Parathyroid adenoma (tissue), 2 donors: ENCODE measurements around the gene STRA6.

Source experiments
- H2AFZ ChIP-seq: fragments of 300-600 bp; sonication (generic); one replicate; pipeline ENCODE4 v1.7.0; 2017; ENCODE audit warnings: antibody characterized with exemption, mild to moderate bottlenecking
- H3K27ac ChIP-seq: fragments of 300-600 bp; sonication (generic); one replicate; pipeline ENCODE4 v1.7.0; 2017
- H3K27me3 ChIP-seq: fragments of 300-600 bp; sonication (generic); one replicate; pipeline ENCODE4 v1.7.0; 2017; ENCODE audit warnings: low read length; ENCODE audit not compliant: control insufficient read depth, insufficient read depth
- H3K36me3 ChIP-seq: fragments of 300-600 bp; sonication (generic); one replicate; pipeline ENCODE4 v1.7.0; 2017; ENCODE audit warnings: low read length; ENCODE audit not compliant: control insufficient read depth, insufficient read depth
- H3K4me1 ChIP-seq: fragments of 300-600 bp; sonication (generic); one replicate; pipeline ENCODE4 v1.7.0; 2017; ENCODE audit warnings: control low read depth
- H3K4me2 ChIP-seq: fragments of 300-600 bp; sonication (generic); one replicate; pipeline ENCODE4 v1.7.0; 2017; ENCODE audit warnings: low read length
- H3K4me3 ChIP-seq: fragments of 300-600 bp; sonication (generic); one replicate; pipeline ENCODE4 v1.7.0; 2017; ENCODE audit warnings: low read depth, low read length
- H3K79me2 ChIP-seq: fragments of 300-600 bp; sonication (generic); one replicate; pipeline ENCODE4 v1.7.0; 2017; ENCODE audit warnings: control low read depth
- H3K9ac ChIP-seq: fragments of 300-600 bp; sonication (generic); one replicate; pipeline ENCODE4 v1.7.0; 2017; ENCODE audit warnings: mild to moderate bottlenecking
- H3K9me3 ChIP-seq: fragments of 300-600 bp; sonication (generic); one replicate; pipeline ENCODE4 v1.7.0; 2017; ENCODE audit warnings: low read length; ENCODE audit not compliant: control insufficient read depth
- CTCF ChIP-seq: fragments of 300-600 bp; sonication (generic); IDR thresholded peaks from one replicate; pipeline ENCODE4 v1.7.0; 2017; ENCODE audit warnings: antibody characterized with exemption, mild to moderate bottlenecking
- donor health status: primary hyperparathyroidism.

STRA6 gene

GRCh38 chr15:74205582-74205947 lies 3.0 kb upstream of the STRA6 start:
- H2AFZ ChIP-seq = no peak overlapping the region
- no peak overlapping the region for H3K9ac ChIP-seq
- no peak overlapping the region for H3K4me2 ChIP-seq
- H3K9me3 ChIP-seq = no peaks in the 10 kb centered on the region
- no peaks in the 10 kb centered on the region for H3K36me3 ChIP-seq
- no peaks in the 10 kb centered on the region for H3K27me3 ChIP-seq
- no peak for TF ChIP-seq CTCF
- H3K4me3 ChIP-seq = no peak overlapping the region
- peaks cover 7% of the 10 kb centered on the region for H3K4me1 ChIP-seq
- no peaks in the 10 kb centered on the region for H3K79me2 ChIP-seq
- H3K27ac ChIP-seq = no peak overlapping the region

DNA sequence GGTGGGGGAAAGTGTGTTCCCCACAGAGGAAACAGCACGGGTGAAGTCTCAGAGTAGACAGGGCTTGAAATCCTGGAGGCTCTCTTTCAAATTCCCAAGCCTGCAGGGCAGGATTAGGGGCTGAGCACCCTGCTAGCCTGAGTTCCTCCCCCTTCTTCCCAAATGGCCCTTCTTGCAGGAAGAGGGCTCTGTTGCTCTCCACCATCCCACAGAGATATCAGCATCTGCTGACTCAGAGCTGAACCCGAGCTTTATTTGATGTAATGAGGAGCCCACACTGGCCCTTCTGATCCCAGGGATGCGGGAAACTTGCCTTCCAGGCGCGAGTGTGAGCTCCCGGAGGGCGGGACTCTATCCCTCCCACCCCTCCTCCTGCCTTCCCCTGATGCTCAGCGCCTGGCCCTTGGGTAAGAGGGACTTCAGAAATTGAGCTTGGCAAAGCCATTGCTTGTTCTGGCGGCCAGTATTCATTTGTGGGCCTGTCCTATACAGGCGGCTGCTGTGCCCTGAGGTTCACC lies 1.4 kb upstream of the STRA6 start:
- Histone ChIP-seq H3K9me3 (no peaks in the 10 kb centered on the region), H3K4me1 (peaks cover 7% of the 10 kb centered on the region), H3K27ac (no peak overlapping the region)

GRCh38 chr15:74201710-74202420 lies 722 bp downstream of the STRA6 start:
- no peaks in the 10 kb centered on the region for H3K27me3 ChIP-seq
- H3K79me2 ChIP-seq = no peaks in the 10 kb centered on the region
- peaks cover 4% of the 10 kb centered on the region for H3K4me1 ChIP-seq
- no peak overlapping the region for H3K4me2 ChIP-seq
- H2AFZ ChIP-seq = no peak overlapping the region
- no peak for TF ChIP-seq CTCF
- H3K9ac ChIP-seq = no peak overlapping the region
- no peaks in the 10 kb centered on the region for H3K9me3 ChIP-seq
- H3K27ac ChIP-seq = no peak overlapping the region
- H3K36me3 ChIP-seq = no peaks in the 10 kb centered on the region
- no peak overlapping the region for H3K4me3 ChIP-seq

More for the DNA sequence above, 1.4 kb upstream of the STRA6 start:
- no peak for TF ChIP-seq CTCF
- Histone ChIP-seq H3K9ac (no peak overlapping the region), H3K4me3 (no peak overlapping the region), H2AFZ (no peak overlapping the region), H3K4me2 (no peak overlapping the region), H3K79me2 (no peaks in the 10 kb centered on the region), H3K27me3 (no peaks in the 10 kb centered on the region), H3K36me3 (no peaks in the 10 kb centered on the region)

DNA sequence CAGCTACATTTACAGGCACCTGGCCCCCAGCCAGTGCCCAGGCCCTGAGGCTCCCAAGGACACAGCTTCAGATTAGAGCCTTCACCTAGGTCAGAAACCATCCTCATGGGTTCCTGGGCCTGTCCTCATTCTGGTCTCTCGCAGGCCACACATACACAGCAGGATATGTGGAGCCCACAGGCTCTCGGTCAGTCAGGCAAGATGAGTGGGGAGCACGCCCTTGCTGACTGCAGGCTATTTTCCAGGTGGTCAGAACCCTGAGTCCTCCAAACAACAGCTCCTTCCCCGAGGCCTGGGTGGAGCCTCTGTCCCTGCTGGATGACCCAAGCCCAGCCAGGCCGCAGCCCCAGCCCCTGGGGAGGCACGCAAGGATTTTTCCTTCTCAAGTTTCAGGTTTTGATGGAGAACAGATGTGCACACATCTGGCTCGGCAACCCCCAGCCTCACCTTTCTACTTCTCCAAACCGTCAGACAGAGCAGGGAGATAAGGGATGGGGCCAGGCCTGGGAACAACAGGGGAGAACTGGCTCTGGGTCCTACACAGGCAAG lies 1.6 kb downstream of the STRA6 start:
- Histone ChIP-seq H3K27me3 (no peaks in the 10 kb centered on the region), H3K9ac (no peak overlapping the region), H3K27ac (no peak overlapping the region), H3K36me3 (no peaks in the 10 kb centered on the region), H2AFZ (no peak overlapping the region), H3K4me2 (no peak overlapping the region), H3K4me1 (no peaks in the 10 kb centered on the region), H3K4me3 (no peak overlapping the region), H3K9me3 (no peaks in the 10 kb centered on the region), H3K79me2 (no peaks in the 10 kb centered on the region)
- TF ChIP-seq CTCF = no peak

DNA sequence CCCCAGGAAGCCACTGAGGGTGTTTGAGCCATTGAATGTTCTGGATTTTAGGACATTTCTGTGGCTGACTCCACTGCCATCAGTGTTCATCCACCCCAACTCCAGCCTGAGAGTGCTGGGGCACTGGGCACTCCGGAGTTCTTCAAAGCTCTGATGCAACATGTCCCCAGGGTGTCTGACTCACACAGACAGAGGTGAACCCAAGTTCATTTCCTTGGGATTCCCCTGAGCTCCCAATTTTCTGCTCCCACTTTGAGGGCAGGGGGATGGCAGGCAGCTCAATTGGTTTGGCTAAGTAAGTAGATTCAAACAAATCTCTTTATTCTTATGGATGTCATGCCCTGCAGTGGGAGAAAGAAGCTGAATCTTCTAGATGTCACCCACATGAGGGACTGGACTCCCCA lies 2.2 kb downstream of the STRA6 start:
- Histone ChIP-seq H2AFZ (no peak overlapping the region), H3K79me2 (no peaks in the 10 kb centered on the region), H3K4me3 (no peak overlapping the region), H3K4me2 (no peak overlapping the region), H3K27ac (no peak overlapping the region), H3K27me3 (no peaks in the 10 kb centered on the region), H3K9ac (no peak overlapping the region), H3K36me3 (no peaks in the 10 kb centered on the region), H3K4me1 (no peaks in the 10 kb centered on the region), H3K9me3 (no peaks in the 10 kb centered on the region)
- TF ChIP-seq CTCF = no peak
